Stimulated activated CD8-positive, alpha-beta memory T cell treated with anti-CD3 and anti-CD28 coated beads, Interleukin-7, amount 100 ng/mL, for 4 hours (primary cell): ENCODE data around the gene BPIFB4.
"Not testable (repeated sequence)": the region's sequence is repeated elsewhere in the genome, so short reads cannot be mapped to it uniquely, and the experiment has no call there.

Source experiments
- DNase-seq, 2 donors: peaks; one replicate each; pipeline ENCODE4 v3.0.0-alpha.2; 2020; ENCODE audit warnings: low read depth in 2 of 2

The BPIFB4 gene

DNA sequence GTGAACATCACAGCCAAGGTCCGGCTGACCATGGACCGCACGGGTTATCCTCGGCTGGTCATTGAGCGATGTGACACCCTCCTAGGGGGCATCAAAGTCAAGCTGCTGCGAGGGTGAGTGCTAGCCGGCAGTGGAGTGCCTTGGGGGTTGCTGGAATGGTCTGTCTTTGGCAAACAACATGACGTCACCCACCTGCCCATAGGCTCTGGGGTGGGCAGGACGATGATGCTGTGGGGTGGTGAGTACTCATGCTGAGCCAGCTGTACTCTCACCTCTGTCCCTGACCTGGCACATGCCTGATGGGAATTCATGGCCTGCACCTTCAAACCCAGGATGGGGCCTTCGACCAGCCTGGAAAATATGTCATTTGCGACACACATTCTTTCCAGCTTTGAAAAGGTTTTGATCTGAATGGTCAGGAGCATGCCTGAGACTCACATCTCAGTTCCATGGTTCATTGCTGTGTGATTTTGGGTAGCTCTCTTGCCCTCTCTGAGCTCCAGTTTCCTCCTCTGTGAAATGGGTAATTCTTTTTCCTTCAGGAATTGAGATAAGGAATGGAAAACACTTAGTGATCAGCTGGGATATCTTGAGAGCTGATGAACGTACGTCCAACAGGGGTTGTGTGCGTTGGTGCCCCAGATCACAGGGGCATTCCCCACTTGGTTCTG is 6.7 kb downstream of the BPIFB4 start:
- no peak for DNase-seq

DNA sequence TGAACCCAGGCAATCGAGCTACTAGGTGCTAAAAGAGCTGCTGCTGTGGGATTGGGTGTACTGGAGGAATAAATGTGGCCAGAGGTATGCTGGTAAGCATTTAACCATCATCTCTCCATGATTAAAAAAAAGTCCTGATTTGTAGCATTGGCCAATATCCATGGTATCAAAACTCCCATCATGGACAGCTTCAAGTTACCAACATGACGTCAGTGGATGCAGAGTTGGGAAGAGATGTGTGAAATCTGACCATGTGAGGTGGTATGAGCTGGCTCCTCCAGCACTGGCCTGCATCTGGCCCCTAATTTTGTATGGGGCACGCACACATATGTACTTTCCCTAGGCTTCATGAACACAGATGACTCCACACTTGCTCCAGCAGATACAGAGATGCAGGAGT is 11.7 kb downstream of the BPIFB4 start:
- no peak for DNase-seq

GRCh38 chr20:33091693-33092092 is 12.2 kb downstream of the BPIFB4 start:
- no peak for DNase-seq

- no peak for DNase-seq
These were observed 12.9 kb downstream of the BPIFB4 start for GRCh38 chr20:33092361-33092760.

- DNase-seq = no peak
These were observed 13.6 kb downstream of the BPIFB4 start for GRCh38 chr20:33093074-33093473.

- DNase-seq = no peak
These were observed 14.1 kb downstream of the BPIFB4 start for GRCh38 chr20:33093582-33093981.

DNA sequence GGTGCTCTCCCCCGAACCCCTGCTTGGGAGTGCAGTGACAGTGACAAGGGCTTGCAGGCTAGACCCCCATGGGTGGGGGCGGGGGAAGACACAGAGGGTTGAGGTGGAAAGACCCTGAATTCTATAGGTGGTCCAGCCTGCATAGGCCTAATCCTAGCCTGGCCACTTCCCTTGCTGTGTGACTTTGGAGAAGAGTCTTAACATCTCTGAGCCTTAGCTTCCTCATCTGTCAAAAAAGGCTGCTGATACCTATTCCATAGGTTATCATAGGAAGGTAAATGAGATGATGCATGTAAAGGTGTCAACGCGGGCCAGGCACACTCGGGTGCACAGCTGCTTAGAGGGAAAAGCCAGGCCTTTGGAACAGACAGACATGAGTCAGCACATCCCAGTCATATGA is 15.8 kb downstream of the BPIFB4 start:
- no peak for DNase-seq

GRCh38 chr20:33095902-33096584 is 16.6 kb downstream of the BPIFB4 start:
- not testable (repeated sequence) for DNase-seq

GRCh38 chr20:33097001-33097400 is 17.6 kb downstream of the BPIFB4 start:
- DNase-seq = no peak

DNA sequence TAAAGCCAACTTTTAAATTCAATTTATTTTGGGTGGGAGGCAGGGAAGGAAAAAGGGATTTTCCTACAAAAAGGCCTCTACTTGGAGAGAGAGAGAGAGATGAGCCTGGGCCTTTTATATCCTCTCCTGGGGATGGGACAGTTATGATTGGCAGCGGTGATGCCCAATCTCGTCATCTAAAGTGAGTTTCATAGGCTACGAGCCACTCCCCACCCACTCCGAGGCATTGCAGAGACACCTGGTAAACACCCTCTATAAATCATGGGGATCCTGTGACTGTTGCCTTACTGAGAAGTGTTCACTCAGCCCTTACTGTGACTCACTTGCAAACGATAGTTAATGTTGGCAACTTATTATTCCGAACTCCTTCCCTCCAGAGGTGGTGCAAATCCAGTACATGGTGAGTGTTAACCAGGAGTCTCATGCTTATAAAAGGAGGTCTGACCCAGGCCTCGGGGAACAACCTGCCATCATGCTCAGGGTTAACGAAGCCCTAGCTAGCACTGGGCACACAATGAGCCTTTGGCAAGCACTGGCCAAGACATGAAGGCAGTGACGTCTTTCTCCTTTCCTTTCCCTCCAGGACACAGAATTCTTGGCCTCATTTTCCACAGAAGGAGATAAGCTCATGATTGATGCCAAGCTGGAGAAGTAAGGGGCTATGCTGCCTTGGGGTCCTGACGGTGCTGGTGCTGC is 20.5 kb downstream of the BPIFB4 start:
- no peak for DNase-seq

DNA sequence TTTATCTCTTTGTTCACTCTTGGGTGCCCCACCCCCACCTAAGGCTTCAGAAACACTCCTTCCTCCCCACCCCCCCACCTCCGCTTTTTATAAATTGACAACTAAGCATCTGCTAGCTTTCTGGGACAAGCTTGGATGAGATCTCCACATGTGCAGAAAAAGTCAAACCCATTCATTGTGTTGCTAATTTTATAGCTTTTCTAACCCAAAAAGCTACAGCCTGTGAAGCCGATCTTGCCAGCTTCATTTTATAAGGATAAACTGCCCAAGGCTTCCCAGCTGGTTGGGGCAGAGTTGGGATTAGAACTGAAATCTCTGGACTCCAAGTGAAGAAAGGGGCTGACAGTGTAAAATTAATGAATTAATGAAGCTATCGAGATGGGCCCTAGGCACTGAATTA is 24.1 kb downstream of the BPIFB4 start:
- DNase-seq = no peak

GRCh38 chr20:33104336-33104735 is 24.9 kb downstream of the BPIFB4 start:
- DNase-seq = no peak

DNA sequence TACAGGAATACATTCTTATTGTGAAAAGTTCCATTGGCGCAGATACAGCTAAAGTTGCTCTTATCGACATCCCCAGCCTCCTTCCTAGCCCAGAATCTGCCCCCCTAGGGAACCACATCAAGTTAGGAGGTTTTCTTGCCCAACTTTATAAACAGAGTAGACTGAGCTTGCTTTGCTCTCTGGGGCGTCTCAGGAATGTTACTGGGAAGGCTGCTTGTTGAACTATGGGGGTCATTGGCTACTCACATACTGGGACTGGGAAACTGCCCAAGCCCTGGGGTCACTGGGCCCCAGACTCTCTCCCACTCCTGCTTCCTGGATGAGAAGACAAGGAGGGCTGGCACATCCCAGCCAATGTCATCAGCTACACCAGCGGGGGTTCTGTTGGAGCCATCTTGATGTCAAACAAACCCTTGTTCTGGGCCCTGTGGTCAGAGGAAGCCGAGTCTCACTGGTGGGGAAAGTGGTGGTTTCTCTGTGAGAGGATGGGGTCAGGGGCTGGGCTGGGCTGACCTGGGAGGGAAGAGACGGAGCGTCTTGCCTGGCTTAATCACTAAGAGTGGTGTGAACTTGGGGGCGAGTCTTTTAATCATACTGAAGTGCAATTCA is 26.0 kb downstream of the BPIFB4 start:
- DNase-seq = no peak

DNA sequence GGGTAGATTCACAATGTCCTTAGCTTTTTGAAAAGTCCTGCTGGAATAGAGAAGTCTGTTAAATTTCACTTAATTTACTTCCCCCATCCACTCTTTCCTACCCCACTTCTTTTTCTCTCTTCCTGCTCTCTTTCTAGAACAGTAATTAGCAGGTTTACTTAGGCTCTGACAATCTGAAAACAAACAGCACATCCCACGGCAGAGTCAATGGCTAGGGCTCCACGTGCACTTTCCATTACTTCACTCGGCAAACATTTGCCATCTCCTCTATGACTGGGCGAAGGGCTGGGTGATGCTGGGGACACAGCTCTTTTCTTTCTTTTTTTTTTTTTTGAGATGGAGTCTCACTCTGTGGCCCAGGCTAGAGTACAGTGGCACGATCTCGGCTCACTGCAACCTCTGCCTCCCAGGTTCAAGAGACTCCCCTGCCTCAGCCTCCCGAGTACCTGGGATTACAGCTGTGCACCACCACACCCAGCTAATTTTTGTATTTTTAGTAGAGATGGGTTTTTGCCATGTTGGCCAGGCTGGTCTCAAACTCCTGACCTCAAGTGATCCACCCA is 26.7 kb downstream of the BPIFB4 start:
- DNase-seq = not testable (repeated sequence)

GRCh38 chr20:33108661-33109060 is 29.2 kb downstream of the BPIFB4 start:
- no peak for DNase-seq

GRCh38 chr20:33110147-33110825 is 30.8 kb downstream of the BPIFB4 start:
- no peak for DNase-seq

GRCh38 chr20:33111306-33111705 is 31.9 kb downstream of the BPIFB4 start:
- DNase-seq = no peak

DNA sequence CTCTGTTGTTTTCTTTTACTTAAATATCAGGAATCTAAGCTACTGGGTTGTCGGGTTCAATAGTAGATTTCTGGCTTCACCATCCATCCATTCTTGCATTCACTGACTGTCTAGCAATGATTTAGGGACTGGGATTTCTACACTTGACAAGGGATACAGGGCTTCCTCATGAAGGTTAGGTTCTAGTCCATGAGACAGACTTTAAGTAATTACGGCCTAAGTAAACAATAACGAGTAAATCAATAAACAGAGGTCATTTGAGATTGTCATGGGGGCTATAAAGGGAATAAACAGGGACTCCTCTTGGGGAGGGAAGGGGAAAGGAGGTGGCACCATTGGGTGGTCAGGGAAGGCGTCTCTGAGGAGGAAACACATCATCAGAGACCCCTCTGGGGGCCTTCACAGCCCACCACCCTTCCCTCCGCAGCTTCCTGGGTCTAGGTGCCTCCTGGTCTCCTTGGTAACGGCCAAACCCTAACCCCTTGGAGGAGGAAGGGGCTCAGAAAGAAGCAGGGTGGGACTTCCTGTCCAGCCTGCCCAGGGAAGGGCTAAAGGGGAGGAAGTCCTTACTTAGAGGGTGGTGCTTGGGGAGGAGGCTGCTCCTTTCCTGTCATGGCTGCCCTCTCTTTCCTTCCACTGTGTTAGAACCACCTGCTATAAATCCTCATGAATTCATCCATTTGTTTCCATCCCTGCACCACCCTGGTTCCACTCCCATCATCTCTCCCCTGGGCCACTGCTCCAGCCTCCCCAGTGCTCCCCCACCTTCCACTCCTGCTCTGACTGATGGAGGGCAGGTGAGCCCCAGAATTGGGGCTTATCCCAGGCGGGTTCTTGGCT is 33.3 kb downstream of the BPIFB4 start:
- no peak for DNase-seq

- no peak for DNase-seq
These were observed 34.0 kb downstream of the BPIFB4 start for GRCh38 chr20:33113387-33113908.

GRCh38 chr20:33115501-33115900 is 36.1 kb downstream of the BPIFB4 start:
- DNase-seq = not testable (repeated sequence)
